ENCODE results near the gene TMC8.

GRCh38 chr17:78103311-78103710, 27.3 kb upstream of the TMC8 start:
- no peak for TF ChIP-seq CTCF (IDR thresholded peaks at IDR 0.05; ENCODE audit: poor library complexity, severe bottlenecking)
- no peak for TF ChIP-seq TAF1 (IDR thresholded peaks at IDR 0.05; ENCODE audit: low read depth)
- TF ChIP-seq POLR2AphosphoS5 (IDR thresholded peaks at IDR 0.05) = no peak
- no peak for TF ChIP-seq REST (IDR thresholded peaks at IDR 0.05; ENCODE audit: borderline replicate concordance)

Measured in neural cell (in vitro differentiated cells).